Body of pancreas (tissue), 4 donors: Measurements from ENCODE around the gene PBOV1. TPM values are rescaled to one million over a fixed set of nuclear protein-coding genes. Genes with fewer than 3 reads are reported as not detected.

Experiments
- ATAC-seq: fragments of 150-250 bp; one replicate; pipeline ENCODE4 v1.9.1; 2016
- DNase-seq, 4 donors: peaks; one replicate each; pipeline ENCODE4 v3.0.0-alpha.2; 2019
- H3K27ac ChIP-seq, 4 donors: fragments of 200-600 bp; sonication (generic); 1 replicate in 3 of 4; 2 replicates in 1 of 4; pipeline versions ENCODE4 v1.5.1 to v1.6.1; 2016 to 2019; ENCODE audit warnings: mild to moderate bottlenecking in 1 of 4, mixed read lengths in 1 of 4, moderate library complexity in 1 of 4
- H3K27me3 ChIP-seq, 2 donors: fragments of 200-600 bp; sonication (generic); one replicate each; pipeline ENCODE4 v1.6.0; 2016; ENCODE audit warnings: mild to moderate bottlenecking in 1 of 2
- H3K36me3 ChIP-seq, 2 donors: fragments of 200-600 bp; sonication (generic); replicated peaks in 1 of 2; 2 replicates each; pipeline ENCODE4 v1.5.1; 2016; ENCODE audit warnings: low read depth in 2 of 2; ENCODE audit not compliant: insufficient read depth in 1 of 2
- H3K4me1 ChIP-seq: fragments of 200-600 bp; sonication (generic); one replicate; pipeline ENCODE4 v1.6.0; 2016
- H3K4me3 ChIP-seq, 2 donors: fragments of 200-600 bp; sonication (generic); 1 replicate in 1 of 2; 2 replicates in 1 of 2; pipeline ENCODE4 v1.5.1; 2016 to 2019
- H3K9me3 ChIP-seq, 3 donors: fragments of 200-600 bp; sonication (generic); 1 replicate in 2 of 3; 2 replicates in 1 of 3; pipeline ENCODE4 v1.5.1; 2016
- POLR2A ChIP-seq, 3 donors: fragments of 450-650 bp; IDR thresholded peaks; one replicate each; pipeline ENCODE4 v1.6.1; 2016; ENCODE audit warnings: antibody characterized with exemption in 3 of 3, mild to moderate bottlenecking in 2 of 3
- WGBS, 2 donors: methylation state at CpG; one replicate each; pipeline ENCODE4 v1.1.5; 2017; 5-methylcytosine and 5-hydroxymethylcytosine counted together
- intact Hi-C: fragments of 100-400 bp; cut with DNase I; formaldehyde crosslinking; loops from one replicate; pipeline ENCODE4 v1.15.1; 2023
- total RNA-seq, 2 donors: library from RNA; depleted of rRNA; stranded (reverse); fragments of >200 nt; gene quantifications; one replicate each; pipeline ENCODE4 v1.1.0, GENCODE V29; 2016
- TF ChIP-seq, protein P1 (sequence below), 7 experiments: fragments of 450-650 bp in 4 of 7; fragments of 200-600 bp in 3 of 7; sonication (generic) in 3 of 7; IDR thresholded peaks; one replicate each; pipeline ENCODE4 v1.5.1; 2016 to 2019; ENCODE audit warnings: antibody characterized with exemption in 7 of 7

PBOV1 gene
- total RNA-seq, 2 donors from 2014 or later = not detected

DNA sequence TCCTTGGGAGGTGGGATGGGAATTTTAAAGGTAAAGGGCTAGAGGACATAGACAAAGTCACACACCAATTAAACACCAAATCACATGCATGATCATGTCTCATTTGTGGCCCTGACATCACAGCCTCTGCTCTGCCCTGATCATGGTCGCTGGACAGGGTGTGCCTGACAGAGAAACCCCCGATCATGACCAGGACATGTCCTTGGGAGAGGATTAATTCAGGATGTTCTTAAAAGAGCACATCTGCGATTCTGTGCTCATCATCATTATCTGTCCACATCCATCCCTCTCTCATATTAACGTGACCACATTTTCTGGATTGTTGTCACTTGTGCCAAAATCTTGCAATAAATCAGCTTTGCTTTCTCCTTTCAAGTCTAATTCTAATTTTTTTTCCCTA is 7.7 kb upstream of the PBOV1 start:
- Histone ChIP-seq H3K4me1 (peaks cover 30% of the 10 kb centered on the region), H3K36me3 (no peaks in the 10 kb centered on the region), H3K27ac (peak overlapping the region in 1 of 4 donors; percentile 83), H3K4me3 (no peak overlapping the region), H3K27me3 (no peaks in the 10 kb centered on the region), H3K9me3 (no peaks in the 10 kb centered on the region)
- DNase-seq (no peak), ATAC-seq (no peak)
- intact Hi-C loops = no loop called here
- 89 to 90% methylated on average over 4 of the region's 4 CpGs for WGBS, 2 donors
- TF ChIP-seq POLR2A (IDR thresholded peaks at IDR 0.05) = no peak
- TF ChIP-seq, protein P1, sequence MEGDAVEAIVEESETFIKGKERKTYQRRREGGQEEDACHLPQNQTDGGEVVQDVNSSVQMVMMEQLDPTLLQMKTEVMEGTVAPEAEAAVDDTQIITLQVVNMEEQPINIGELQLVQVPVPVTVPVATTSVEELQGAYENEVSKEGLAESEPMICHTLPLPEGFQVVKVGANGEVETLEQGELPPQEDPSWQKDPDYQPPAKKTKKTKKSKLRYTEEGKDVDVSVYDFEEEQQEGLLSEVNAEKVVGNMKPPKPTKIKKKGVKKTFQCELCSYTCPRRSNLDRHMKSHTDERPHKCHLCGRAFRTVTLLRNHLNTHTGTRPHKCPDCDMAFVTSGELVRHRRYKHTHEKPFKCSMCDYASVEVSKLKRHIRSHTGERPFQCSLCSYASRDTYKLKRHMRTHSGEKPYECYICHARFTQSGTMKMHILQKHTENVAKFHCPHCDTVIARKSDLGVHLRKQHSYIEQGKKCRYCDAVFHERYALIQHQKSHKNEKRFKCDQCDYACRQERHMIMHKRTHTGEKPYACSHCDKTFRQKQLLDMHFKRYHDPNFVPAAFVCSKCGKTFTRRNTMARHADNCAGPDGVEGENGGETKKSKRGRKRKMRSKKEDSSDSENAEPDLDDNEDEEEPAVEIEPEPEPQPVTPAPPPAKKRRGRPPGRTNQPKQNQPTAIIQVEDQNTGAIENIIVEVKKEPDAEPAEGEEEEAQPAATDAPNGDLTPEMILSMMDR (IDR thresholded peaks at IDR 0.05) = no peak

DNA sequence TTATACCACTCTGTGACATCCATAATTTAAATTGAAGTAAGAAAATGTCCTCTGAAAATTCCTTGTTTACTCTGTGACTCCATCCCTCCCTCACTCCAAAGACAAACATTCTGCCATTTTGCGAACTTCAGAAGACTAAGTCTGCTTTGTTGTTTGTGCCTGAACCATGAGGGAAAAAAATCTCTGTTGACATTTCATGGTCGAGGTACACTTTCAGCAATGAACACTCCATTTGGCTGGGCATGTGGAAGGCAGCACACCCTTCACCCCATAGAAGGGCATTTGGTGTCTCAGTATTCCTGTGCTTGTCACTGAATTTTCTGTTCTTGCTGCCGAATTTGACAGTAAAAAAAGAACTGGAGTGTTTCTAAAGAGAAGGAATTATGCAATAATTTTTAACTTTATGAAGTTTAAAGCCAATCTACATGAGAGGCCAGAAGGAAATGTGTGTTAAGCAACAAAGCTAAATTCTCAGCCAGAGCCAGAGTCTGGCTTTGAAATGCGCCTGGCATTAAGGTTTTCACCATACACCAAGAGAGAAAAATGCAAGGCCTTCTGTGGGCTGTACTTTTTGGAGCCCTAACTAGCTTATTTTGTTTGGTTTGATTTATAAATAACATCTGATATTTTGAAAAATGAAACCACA is 4.7 kb upstream of the PBOV1 start:
- H3K4me1 ChIP-seq = peaks cover 18% of the 10 kb centered on the region
- ATAC-seq (no peak), DNase-seq (no peak)
- no peaks in the 10 kb centered on the region for H3K9me3 ChIP-seq
- no peaks in the 10 kb centered on the region for H3K27me3 ChIP-seq
- no peak overlapping the region for H3K4me3 ChIP-seq
- WGBS, 2 donors = 68 to 76% methylated on average over 4 of the region's 4 CpGs
- intact Hi-C loops = no loop called here
- no peak for TF ChIP-seq POLR2A (IDR thresholded peaks at IDR 0.05)
- TF ChIP-seq, protein P1 (IDR thresholded peaks at IDR 0.05) = no peak
- no peaks in the 10 kb centered on the region for H3K36me3 ChIP-seq
- no peak overlapping the region for H3K27ac ChIP-seq

GRCh38 chr6:138219901-138220300 is 1.6 kb upstream of the PBOV1 start:
- Histone ChIP-seq H3K27ac (no peak overlapping the region), H3K36me3 (no peaks in the 10 kb centered on the region), H3K9me3 (no peaks in the 10 kb centered on the region), H3K27me3 (no peaks in the 10 kb centered on the region), H3K4me1 (no peaks in the 10 kb centered on the region), H3K4me3 (no peak overlapping the region)
- 99 to 100% methylated on average over 4 of the region's 4 CpGs for WGBS, 2 donors
- intact Hi-C loops = no loop called here
- ATAC-seq = no peak
- DNase-seq = no peak
- TF ChIP-seq POLR2A (IDR thresholded peaks at IDR 0.05) = no peak
- TF ChIP-seq, protein P1 (IDR thresholded peaks at IDR 0.05) = no peak

- Histone ChIP-seq H3K9me3 (no peaks in the 10 kb centered on the region), H3K36me3 (no peaks in the 10 kb centered on the region), H3K4me1 (no peaks in the 10 kb centered on the region), H3K4me3 (no peak overlapping the region), H3K27me3 (no peaks in the 10 kb centered on the region), H3K27ac (no peak overlapping the region)
- intact Hi-C loops = no loop called here
- 73 to 83% methylated on average over 3 of the region's 3 CpGs for WGBS, 2 donors
- TF ChIP-seq POLR2A (IDR thresholded peaks at IDR 0.05) = no peak
- TF ChIP-seq, protein P1 (IDR thresholded peaks at IDR 0.05) = no peak
- ATAC-seq = peak; percentile 27
- peak in 1 of 4 donors; percentile 46 for DNase-seq
Measured at GRCh38 chr6:138219398-138219797, 1.1 kb upstream of the PBOV1 start.
